Stimulated activated CD4-positive, alpha-beta T cell treated with anti-CD3 and anti-CD28 coated beads, Interleukin-15, amount 100 ng/mL, for 48 hours (primary cell): Measurements from ENCODE around the gene ACAA2.

Source experiments
- DNase-seq, 2 donors: peaks; one replicate each; pipeline ENCODE4 v3.0.0-alpha.2; 2020; ENCODE audit warnings: low read depth in 2 of 2

The ACAA2 gene

DNA sequence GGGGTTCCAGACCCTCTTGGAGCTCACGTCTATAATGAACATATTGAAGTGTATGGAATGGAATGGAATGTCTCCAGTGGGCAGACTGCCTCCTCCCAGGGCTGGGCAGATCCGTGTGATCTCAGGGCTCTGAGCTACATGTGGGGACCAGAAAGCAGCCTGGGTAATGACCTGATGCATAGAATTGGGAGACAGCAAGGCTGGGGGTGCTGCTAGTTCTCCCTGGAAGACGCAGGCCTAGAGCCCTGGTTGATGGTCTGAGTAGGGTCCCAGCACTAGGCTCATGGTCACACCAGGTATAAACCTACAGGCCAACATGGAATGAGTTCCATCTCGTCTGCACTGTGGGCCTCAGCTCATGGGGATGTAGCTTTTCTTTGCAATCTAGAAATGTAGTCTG, 46.7 kb downstream of the ACAA2 start:
- DNase-seq, result no peak

DNA sequence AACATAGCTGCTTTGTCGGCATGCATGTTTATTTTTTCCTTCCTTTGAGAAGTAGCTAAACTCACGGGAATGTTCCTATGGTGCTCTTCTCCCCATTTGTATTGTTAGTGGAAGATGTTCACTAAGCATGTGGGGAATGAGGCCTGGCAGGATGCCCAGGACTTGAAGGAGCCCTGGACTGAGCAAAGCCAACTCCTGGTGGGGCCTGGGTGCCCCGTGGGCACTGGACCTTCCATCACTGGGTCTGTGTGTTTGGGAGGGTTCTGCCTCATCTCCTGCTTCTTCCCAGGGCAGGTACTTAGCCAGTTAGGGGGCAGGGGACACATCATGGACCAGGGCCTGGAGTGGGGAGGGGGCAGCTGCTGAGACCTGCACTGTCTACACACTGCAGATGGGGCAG, 49.3 kb downstream of the ACAA2 start:
- DNase-seq, result no peak

- no peak for DNase-seq
Observed at GRCh38 chr18:49763590-49763989, 49.7 kb downstream of the ACAA2 start.

GRCh38 chr18:49762191-49763077, 50.9 kb downstream of the ACAA2 start:
- DNase-seq, result no peak

DNA sequence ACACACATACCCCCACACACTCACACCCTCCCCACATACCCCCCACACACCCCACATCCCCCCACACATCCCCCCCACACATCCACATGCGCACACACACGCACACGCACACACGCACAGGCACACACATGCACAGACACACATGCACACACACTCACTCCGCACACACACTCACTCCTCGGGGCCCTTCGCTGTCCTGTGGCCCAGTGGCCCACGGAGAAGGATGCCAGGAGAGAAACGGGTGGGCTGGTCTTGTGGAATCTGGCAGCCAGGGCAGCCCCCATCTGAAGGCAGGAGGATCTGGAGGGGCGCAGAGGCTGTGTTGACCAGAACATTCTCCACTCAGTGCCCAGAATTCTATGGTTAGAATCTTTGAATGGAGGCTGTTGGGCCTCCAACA, 51.6 kb downstream of the ACAA2 start:
- no peak for DNase-seq

GRCh38 chr18:49758263-49758610, 55.1 kb downstream of the ACAA2 start:
- no peak for DNase-seq

- DNase-seq, result no peak
Observed at GRCh38 chr18:49757513-49758262, 55.6 kb downstream of the ACAA2 start.

- no peak for DNase-seq
Observed at GRCh38 chr18:49756671-49757362, 56.5 kb downstream of the ACAA2 start.

- DNase-seq, result no peak
Observed at GRCh38 chr18:49756135-49756534, 57.2 kb downstream of the ACAA2 start.

- DNase-seq, result no peak
Observed at GRCh38 chr18:49755489-49755888, 57.8 kb downstream of the ACAA2 start.

DNA sequence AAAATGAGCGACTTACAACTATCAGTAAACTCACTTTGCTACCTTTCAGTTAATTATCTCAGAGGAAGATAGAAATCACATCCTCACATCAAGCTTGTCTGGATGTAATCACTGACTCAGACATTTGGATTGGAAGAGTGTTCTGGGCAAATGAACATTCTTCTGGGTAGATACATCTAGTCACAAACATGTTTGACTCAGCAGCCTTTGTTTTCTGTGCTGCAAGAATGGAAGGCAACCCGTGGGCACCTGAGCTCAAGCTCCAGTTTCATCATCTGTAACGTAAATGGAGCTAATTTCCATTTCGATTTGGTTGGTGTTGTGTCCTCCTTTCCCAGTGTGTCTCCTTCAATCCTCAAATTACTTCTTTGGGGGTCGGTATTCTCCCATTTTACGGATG, 58.5 kb downstream of the ACAA2 start:
- no peak for DNase-seq

GRCh38 chr18:49753643-49754042, 59.7 kb downstream of the ACAA2 start:
- DNase-seq, result no peak

- no peak for DNase-seq
Observed at GRCh38 chr18:49752095-49752457, 61.3 kb downstream of the ACAA2 start.

DNA sequence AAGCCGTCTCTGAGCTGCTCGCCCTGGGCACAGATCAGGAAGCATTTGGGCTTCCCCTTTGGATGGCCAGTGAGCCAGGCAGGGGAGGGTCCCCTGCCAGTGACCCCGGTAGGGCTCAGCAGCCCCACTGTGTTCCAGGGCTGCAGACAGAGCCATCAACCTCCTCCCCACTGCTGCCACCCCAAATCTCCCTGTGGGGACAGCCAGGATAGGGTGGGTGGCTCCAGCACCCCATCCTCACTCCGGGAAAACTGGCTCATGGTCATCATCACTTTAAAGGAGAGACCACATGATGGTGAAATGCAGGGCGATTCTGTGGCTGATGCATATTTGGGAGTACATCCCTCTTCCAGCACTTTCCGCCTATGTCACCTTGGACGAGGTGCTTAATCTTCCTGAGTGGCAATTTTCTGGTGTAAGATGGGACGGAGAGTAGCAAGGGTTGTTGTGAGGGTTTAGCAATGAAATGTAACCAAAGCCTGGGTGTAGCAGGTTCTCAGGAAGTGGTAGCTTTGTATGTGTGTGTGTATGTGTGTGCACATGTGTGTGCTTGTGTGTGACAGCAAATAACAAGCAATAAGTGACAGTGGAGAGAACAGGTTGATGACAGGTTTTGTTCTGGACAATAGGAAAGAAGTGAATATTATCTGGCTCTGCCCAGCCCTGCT, 61.8 kb downstream of the ACAA2 start:
- no peak for DNase-seq

DNA sequence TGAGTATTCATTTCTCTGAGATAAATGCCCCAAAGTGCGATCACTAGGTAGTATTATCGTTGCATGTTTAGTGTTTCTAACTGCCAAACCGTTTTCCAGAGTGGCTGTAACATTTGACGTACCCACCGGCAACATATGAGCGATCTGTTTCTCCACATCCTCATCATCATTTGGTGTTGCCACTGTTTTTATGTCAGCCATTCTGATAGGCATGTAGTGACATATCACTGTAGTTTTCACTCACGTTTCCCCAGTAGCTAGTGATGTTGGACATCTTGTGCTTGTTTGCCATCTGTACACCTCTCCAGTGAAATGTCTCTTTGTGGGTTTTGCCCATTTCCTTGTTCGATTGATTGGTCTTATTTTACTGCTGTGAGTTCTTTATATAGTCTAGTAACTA, 63.8 kb downstream of the ACAA2 start:
- no peak for DNase-seq

GRCh38 chr18:49747876-49748275, 65.5 kb downstream of the ACAA2 start:
- DNase-seq, result no peak

DNA sequence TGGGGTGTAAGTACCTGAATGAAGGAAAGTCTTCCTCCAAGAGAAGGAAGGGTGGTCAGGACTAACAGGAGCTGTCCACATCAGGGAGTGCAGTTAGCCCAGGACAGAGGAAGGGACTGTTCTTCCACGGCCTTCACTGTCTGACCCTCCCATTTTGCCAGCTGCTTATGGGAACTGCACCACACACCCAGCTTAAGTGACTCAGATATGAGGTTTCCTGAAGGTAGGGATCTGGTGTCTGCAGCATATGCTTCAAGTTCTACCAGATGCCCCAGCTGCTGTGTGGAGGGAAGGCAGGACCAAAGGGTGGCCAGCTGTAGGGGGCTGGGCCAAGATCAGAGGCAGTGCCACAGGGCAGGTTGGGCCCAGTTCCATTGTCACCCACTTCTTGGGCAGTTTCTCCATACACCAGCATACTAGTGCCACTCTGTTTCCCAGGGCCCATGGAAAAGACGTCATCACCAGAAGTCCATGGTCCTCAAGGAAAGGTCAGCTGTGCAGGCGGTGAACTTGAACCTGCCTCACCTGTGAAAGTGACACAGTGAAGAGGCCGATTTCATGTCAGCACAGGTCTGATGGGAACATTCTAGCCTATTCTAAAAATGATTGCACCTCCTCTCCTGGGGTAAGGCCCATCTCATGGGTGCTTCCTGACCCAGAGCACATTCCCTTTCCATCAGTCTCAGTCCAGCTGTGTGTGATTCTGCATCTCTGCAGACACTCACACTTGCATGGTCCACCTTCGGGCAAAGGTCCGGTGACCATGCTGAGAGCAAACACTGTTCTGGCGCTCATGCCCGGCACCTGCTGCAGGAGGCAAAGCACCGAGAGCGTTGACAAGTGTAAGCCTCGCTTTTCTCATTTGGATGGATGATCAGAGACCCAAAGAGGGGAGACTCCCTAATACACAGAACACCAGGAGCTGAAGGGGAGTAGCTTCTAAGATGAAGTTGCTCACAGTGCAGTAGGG, 68.0 kb downstream of the ACAA2 start:
- no peak for DNase-seq

GRCh38 chr18:49744376-49745008, 68.8 kb downstream of the ACAA2 start:
- DNase-seq, result no peak

- DNase-seq, result no peak
Observed at GRCh38 chr18:49743117-49743567, 70.2 kb downstream of the ACAA2 start.
